Activated T-helper 1 cell treated with anti-CD3 and anti-CD28 coated beads, Interleukin-12 subunit alpha, Interleukin-12 subunit beta, Interleukin-2, Interleukin-4 antibody, amounts not matched to agents 30 ng/mL and 10 ng/mL and 1 ng/mL, durations not matched to agents 14 hours and 24 hours and 36 hours (primary cell): Measurements from ENCODE around the gene CENPT. TPM values are rescaled to one million over a fixed set of nuclear protein-coding genes. Genes with fewer than 3 reads are reported as not detected.
A peak's percentile ranks its signal among the peaks of the same experiment; 100 is the strongest.

Source experiments
- DNase-seq: peaks from one replicate; pipeline ENCODE4 v3.0.0; 2021; ENCODE audit warnings: low spot score
- H3K27ac Mint-ChIP-seq: one replicate; pipeline ENCODE4 v1.8.0; 2021; ENCODE audit warnings: mild to moderate bottlenecking, mixed read lengths
- H3K27me3 Mint-ChIP-seq: one replicate; pipeline ENCODE4 v1.8.0; 2022; ENCODE audit warnings: mild to moderate bottlenecking, moderate library complexity, mixed read lengths; ENCODE audit not compliant: insufficient read depth
- H3K36me3 Mint-ChIP-seq: one replicate; pipeline ENCODE4 v1.8.0; 2021; ENCODE audit warnings: low read depth, mixed read lengths
- H3K4me1 Mint-ChIP-seq: one replicate; pipeline ENCODE4 v1.8.0; 2021; ENCODE audit warnings: low read depth, mixed read lengths
- H3K4me3 Mint-ChIP-seq: one replicate; pipeline ENCODE4 v1.8.0; 2021; ENCODE audit warnings: mild to moderate bottlenecking, moderate library complexity, mixed read lengths
- H3K9me3 Mint-ChIP-seq: one replicate; pipeline ENCODE4 v1.8.0; 2021; ENCODE audit warnings: mixed read lengths
- intact Hi-C: fragments of 100-400 bp; cut with micrococcal nuclease; formaldehyde crosslinking; loops from one replicate; pipeline ENCODE4 v1.15.1; 2024
- total RNA-seq: library from RNA; stranded (reverse); gene quantifications from 2 replicates; pipeline ENCODE4 v1.2.3, GENCODE V29; 2022

CENPT gene
- total RNA-seq, result 41.6 and 45.0 TPM in 2 replicates

- intact Hi-C loops, result loop anchor here (2.0 to 10.0 kb wide), 2 partner anchors 366 to 468 kb away; partner anchors contain the start of genes ATP6V0D1, PRMT7 and SLC7A6OS
- no peak for DNase-seq
- Mint-ChIP-seq H3K4me1 (peaks cover 38% of the 10 kb centered on the region), H3K27me3 (no peaks in the 10 kb centered on the region), H3K4me3 (peak within 1 kb of the TSS; percentile 94), H3K27ac (peak within 1 kb of the TSS; percentile 86), H3K36me3 (peaks cover 6% of the 10 kb centered on the region), H3K9me3 (no peaks in the 10 kb centered on the region)
Measured at GRCh38 chr16:67847064-67847861, at the start of gene CENPT. Gene CENPT, minus strand, starts transcription at chr16:67847693. Its CDS starts 13,834 bp downstream, at chr16:67833859.

GRCh38 chr16:67897231-67897630 is 49.7 kb upstream of the CENPT start:
- Mint-ChIP-seq H3K27ac (no peak overlapping the region), H3K4me3 (no peak overlapping the region), H3K36me3 (no peaks in the 10 kb centered on the region), H3K9me3 (no peaks in the 10 kb centered on the region), H3K4me1 (peaks cover 20% of the 10 kb centered on the region), H3K27me3 (no peaks in the 10 kb centered on the region)
- intact Hi-C loops, result no loop called here
- no peak for DNase-seq

GRCh38 chr16:67893743-67894399 is 46.4 kb upstream of the CENPT start:
- Mint-ChIP-seq H3K9me3 (no peaks in the 10 kb centered on the region), H3K36me3 (no peaks in the 10 kb centered on the region), H3K27ac (peak overlapping the region; percentile 96), H3K4me3 (peak overlapping the region; percentile 98), H3K4me1 (peaks cover 20% of the 10 kb centered on the region), H3K27me3 (no peaks in the 10 kb centered on the region)
- no peak for DNase-seq
- intact Hi-C loops, result loop anchor here (1.0 to 5.0 kb wide), 13 partner anchors 21 to 373 kb away; partner anchors contain the start of genes ACD, DDX28, DUS2 and EDC4

- Mint-ChIP-seq H3K27ac (peak within 1 kb of the TSS; percentile 96), H3K4me1 (peaks cover 20% of the 10 kb centered on the region), H3K9me3 (no peaks in the 10 kb centered on the region), H3K4me3 (peak within 1 kb of the TSS; percentile 98), H3K27me3 (no peaks in the 10 kb centered on the region), H3K36me3 (no peaks in the 10 kb centered on the region)
- intact Hi-C loops, result loop anchor here (1.0 to 5.0 kb wide), 13 partner anchors 20 to 372 kb away; partner anchors contain the start of genes ACD, DDX28, DUS2 and EDC4
- DNase-seq, result peak; percentile 88
Measured at GRCh38 chr16:67892899-67893742, 45.6 kb upstream of the CENPT start, which contains the start of gene PSKH1. Gene PSKH1, plus strand, starts transcription at chr16:67893254. Its CDS starts 15,496 bp downstream, at chr16:67908750.

- H3K4me1 Mint-ChIP-seq, result peaks cover 20% of the 10 kb centered on the region
Measured at GRCh38 chr16:67892375-67892774, 44.9 kb upstream of the CENPT start.

GRCh38 chr16:67888331-67888730 is 40.8 kb upstream of the CENPT start:
- DNase-seq, result no peak
- Mint-ChIP-seq H3K4me1 (peaks cover 8% of the 10 kb centered on the region), H3K36me3 (peaks cover 13% of the 10 kb centered on the region), H3K9me3 (no peaks in the 10 kb centered on the region), H3K27me3 (no peaks in the 10 kb centered on the region), H3K4me3 (no peak overlapping the region), H3K27ac (peak overlapping the region; percentile 12)
- intact Hi-C loops, result no loop called here

More at GRCh38 chr16:67892375-67892774, 44.9 kb upstream of the CENPT start:
- H3K36me3 Mint-ChIP-seq, result no peaks in the 10 kb centered on the region
- peak overlapping the region; percentile 85 for H3K27ac Mint-ChIP-seq
- no peak for DNase-seq
- H3K9me3 Mint-ChIP-seq, result no peaks in the 10 kb centered on the region
- intact Hi-C loops, result loop anchor here (2.0 to 5.0 kb wide), 2 partner anchors 26 to 170 kb away; no protein-coding TSS in a partner anchor
- peak overlapping the region; percentile 83 for H3K4me3 Mint-ChIP-seq
- H3K27me3 Mint-ChIP-seq, result no peaks in the 10 kb centered on the region

- Mint-ChIP-seq H3K27me3 (no peaks in the 10 kb centered on the region), H3K4me3 (no peak overlapping the region), H3K27ac (no peak overlapping the region), H3K36me3 (peaks cover 18% of the 10 kb centered on the region), H3K9me3 (no peaks in the 10 kb centered on the region), H3K4me1 (no peaks in the 10 kb centered on the region)
- DNase-seq, result no peak
- intact Hi-C loops, result no loop called here
Measured at GRCh38 chr16:67886387-67886786, 38.9 kb upstream of the CENPT start.

- H3K36me3 Mint-ChIP-seq, result peaks cover 22% of the 10 kb centered on the region
- H3K27me3 Mint-ChIP-seq, result no peaks in the 10 kb centered on the region
- intact Hi-C loops, result no loop called here
- H3K4me1 Mint-ChIP-seq, result no peaks in the 10 kb centered on the region
- DNase-seq, result no peak
- no peak overlapping the region for H3K4me3 Mint-ChIP-seq
- H3K9me3 Mint-ChIP-seq, result no peaks in the 10 kb centered on the region
- H3K27ac Mint-ChIP-seq, result no peak overlapping the region
Measured at GRCh38 chr16:67885976-67886375, 38.5 kb upstream of the CENPT start.

- H3K4me1 Mint-ChIP-seq, result no peaks in the 10 kb centered on the region
- H3K27ac Mint-ChIP-seq, result no peak overlapping the region
- no peak for DNase-seq
- peaks cover 23% of the 10 kb centered on the region for H3K36me3 Mint-ChIP-seq
- no peaks in the 10 kb centered on the region for H3K9me3 Mint-ChIP-seq
- intact Hi-C loops, result no loop called here
- no peak overlapping the region for H3K4me3 Mint-ChIP-seq
- no peaks in the 10 kb centered on the region for H3K27me3 Mint-ChIP-seq
Measured at GRCh38 chr16:67885545-67885944, 38.1 kb upstream of the CENPT start.

- no peaks in the 10 kb centered on the region for H3K4me1 Mint-ChIP-seq
- H3K36me3 Mint-ChIP-seq, result peaks cover 29% of the 10 kb centered on the region
- intact Hi-C loops, result no loop called here
- DNase-seq, result no peak
- no peaks in the 10 kb centered on the region for H3K9me3 Mint-ChIP-seq
- no peak within 1 kb of the TSS for H3K27ac Mint-ChIP-seq
- H3K27me3 Mint-ChIP-seq, result no peaks in the 10 kb centered on the region
- H3K4me3 Mint-ChIP-seq, result no peak within 1 kb of the TSS
Measured at GRCh38 chr16:67884684-67885083, 37.2 kb upstream of the CENPT start, which contains the start of gene NRN1L. Gene NRN1L, plus strand, starts transcription at chr16:67884885. Its CDS starts 19 bp downstream, at chr16:67884904.

- no peaks in the 10 kb centered on the region for H3K27me3 Mint-ChIP-seq
- H3K4me1 Mint-ChIP-seq, result no peaks in the 10 kb centered on the region
- H3K36me3 Mint-ChIP-seq, result peaks cover 37% of the 10 kb centered on the region
- no peaks in the 10 kb centered on the region for H3K9me3 Mint-ChIP-seq
- peak; percentile 56 for DNase-seq
- H3K27ac Mint-ChIP-seq, result no peak overlapping the region
- intact Hi-C loops, result loop anchor here (1.0 kb wide), 2 partner anchors 44 to 156 kb away; no protein-coding TSS in a partner anchor
- no peak overlapping the region for H3K4me3 Mint-ChIP-seq
Measured at GRCh38 chr16:67883872-67884261, 36.4 kb upstream of the CENPT start.
